Mesendoderm (in vitro differentiated cells): ENCODE results near the gene RNF208.

Source experiments
- DNase-seq: peaks from one replicate; pipeline ENCODE4 v3.0.0; 2013
- H2AK5ac ChIP-seq: 2 replicates; pipeline ENCODE4 v1.6.1; 2013; ENCODE audit warnings: low read length, inconsistent platforms
- H2BK120ac ChIP-seq: 2 replicates; pipeline ENCODE4 v1.6.1; 2013; ENCODE audit warnings: low read depth, mild to moderate bottlenecking, low read length, moderate library complexity, mixed read lengths
- H2BK15ac ChIP-seq: replicated peaks from 2 replicates; pipeline ENCODE4 v1.6.1; 2013; ENCODE audit warnings: low read depth, mild to moderate bottlenecking, moderate library complexity
- H2BK5ac ChIP-seq: 2 replicates; pipeline ENCODE4 v1.6.1; 2013; ENCODE audit warnings: low read length, inconsistent platforms
- H3K18ac ChIP-seq: 2 replicates; pipeline ENCODE4 v1.6.1; 2013; ENCODE audit warnings: mild to moderate bottlenecking, low read length, mixed read lengths
- H3K23ac ChIP-seq: one replicate; pipeline ENCODE4 v1.6.1; 2013; ENCODE audit warnings: low read length
- H3K27ac ChIP-seq: 2 replicates; pipeline ENCODE4 v1.5.1; 2013; ENCODE audit warnings: low read depth, mild to moderate bottlenecking, inconsistent platforms, low read length, moderate library complexity
- H3K27me3 ChIP-seq: 2 replicates; pipeline ENCODE4 v1.6.1; 2013; ENCODE audit warnings: low read length, control low read depth, mild to moderate bottlenecking, inconsistent platforms; ENCODE audit not compliant: insufficient read depth, poor library complexity
- H3K36me3 ChIP-seq: 2 replicates; pipeline ENCODE4 v1.6.1; 2013; ENCODE audit warnings: low read length, inconsistent platforms; ENCODE audit not compliant: control insufficient read depth, insufficient read depth
- H3K4ac ChIP-seq: one replicate; pipeline ENCODE4 v1.6.1; 2013; ENCODE audit warnings: low read depth, mild to moderate bottlenecking, low read length, moderate library complexity
- H3K4me1 ChIP-seq: 2 replicates; pipeline ENCODE4 v1.6.1; 2013; ENCODE audit warnings: low read depth, low read length, inconsistent platforms; ENCODE audit not compliant: control insufficient read depth
- H3K4me2 ChIP-seq: 2 replicates; pipeline ENCODE4 v1.6.1; 2013; ENCODE audit warnings: low read length
- H3K4me3 ChIP-seq: 2 replicates; pipeline ENCODE4 v1.5.1; 2013; ENCODE audit warnings: mild to moderate bottlenecking, low read length
- H3K56ac ChIP-seq: one replicate; pipeline ENCODE4 v1.6.1; 2013; ENCODE audit warnings: low read length
- H3K79me1 ChIP-seq: 2 replicates; pipeline ENCODE4 v1.6.1; 2013; ENCODE audit warnings: low read length, inconsistent platforms
- H3K79me2 ChIP-seq: 2 replicates; pipeline ENCODE4 v1.6.1; 2013; ENCODE audit warnings: mild to moderate bottlenecking, low read length; ENCODE audit not compliant: control insufficient read depth, insufficient read depth
- H3K9ac ChIP-seq: 2 replicates; pipeline ENCODE4 v1.6.1; 2013; ENCODE audit warnings: low read length, inconsistent platforms
- H4K5ac ChIP-seq: one replicate; pipeline ENCODE4 v1.6.1; 2013; ENCODE audit warnings: low read length
- H4K8ac ChIP-seq: one replicate; pipeline ENCODE4 v1.6.1; 2013; ENCODE audit warnings: low read depth, mild to moderate bottlenecking, control low read depth, low read length, moderate library complexity
- WGBS: extraction: QIAGEN DNeasy Blood & Tissue Kit; methylation state at CpG from one replicate; pipeline ENCODE4 v1.1.7; 2013; ENCODE audit warnings: low lambda C conversion rate, missing lambda C conversion rate; ENCODE audit not compliant: insufficient coverage; ENCODE audit errors: extremely low coverage; 5-methylcytosine and 5-hydroxymethylcytosine counted together

RNF208 gene

DNA sequence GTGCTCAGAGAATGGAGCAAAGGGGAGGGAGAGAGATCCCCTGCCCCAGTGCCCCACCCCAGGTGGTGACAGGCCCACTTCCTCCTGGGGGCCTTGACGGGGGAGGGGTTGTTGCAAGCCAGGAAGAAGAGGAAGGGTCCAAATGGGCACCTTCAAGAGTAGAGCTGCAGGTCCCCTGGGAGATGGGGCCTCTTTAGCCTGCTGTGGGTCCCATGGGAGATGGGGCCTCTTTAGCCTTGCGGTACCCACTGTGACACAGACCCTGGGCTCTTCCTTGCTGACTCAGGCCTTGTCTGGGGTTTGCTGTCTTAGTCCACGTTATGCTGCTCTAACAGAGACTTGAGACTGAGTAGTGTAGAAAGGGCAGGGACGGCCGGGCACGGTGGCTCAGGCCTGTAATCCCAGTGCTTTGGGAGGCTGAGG lies 45.9 kb upstream of the RNF208 start:
- Histone ChIP-seq H3K36me3 (peaks cover 12% of the 10 kb centered on the region), H3K9ac (no peak overlapping the region), H3K4ac (no peak overlapping the region), H3K27me3 (no peaks in the 10 kb centered on the region), H4K8ac (no peak overlapping the region), H3K4me1 (no peaks in the 10 kb centered on the region), H3K79me2 (no peaks in the 10 kb centered on the region), H3K23ac (no peak overlapping the region), H2BK15ac (no peak overlapping the region), H3K18ac (no peak overlapping the region), H2BK5ac (no peak overlapping the region), H4K5ac (no peak overlapping the region), H3K56ac (no peak overlapping the region), H2BK120ac (no peak overlapping the region), H3K4me2 (no peak overlapping the region), H2AK5ac (no peak overlapping the region), H3K79me1 (peaks cover 2% of the 10 kb centered on the region), H3K27ac (no peak overlapping the region), H3K4me3 (no peak overlapping the region)
- no CpG with 5 or more reads among the region's 6 CpGs for WGBS
- no peak for DNase-seq

DNA sequence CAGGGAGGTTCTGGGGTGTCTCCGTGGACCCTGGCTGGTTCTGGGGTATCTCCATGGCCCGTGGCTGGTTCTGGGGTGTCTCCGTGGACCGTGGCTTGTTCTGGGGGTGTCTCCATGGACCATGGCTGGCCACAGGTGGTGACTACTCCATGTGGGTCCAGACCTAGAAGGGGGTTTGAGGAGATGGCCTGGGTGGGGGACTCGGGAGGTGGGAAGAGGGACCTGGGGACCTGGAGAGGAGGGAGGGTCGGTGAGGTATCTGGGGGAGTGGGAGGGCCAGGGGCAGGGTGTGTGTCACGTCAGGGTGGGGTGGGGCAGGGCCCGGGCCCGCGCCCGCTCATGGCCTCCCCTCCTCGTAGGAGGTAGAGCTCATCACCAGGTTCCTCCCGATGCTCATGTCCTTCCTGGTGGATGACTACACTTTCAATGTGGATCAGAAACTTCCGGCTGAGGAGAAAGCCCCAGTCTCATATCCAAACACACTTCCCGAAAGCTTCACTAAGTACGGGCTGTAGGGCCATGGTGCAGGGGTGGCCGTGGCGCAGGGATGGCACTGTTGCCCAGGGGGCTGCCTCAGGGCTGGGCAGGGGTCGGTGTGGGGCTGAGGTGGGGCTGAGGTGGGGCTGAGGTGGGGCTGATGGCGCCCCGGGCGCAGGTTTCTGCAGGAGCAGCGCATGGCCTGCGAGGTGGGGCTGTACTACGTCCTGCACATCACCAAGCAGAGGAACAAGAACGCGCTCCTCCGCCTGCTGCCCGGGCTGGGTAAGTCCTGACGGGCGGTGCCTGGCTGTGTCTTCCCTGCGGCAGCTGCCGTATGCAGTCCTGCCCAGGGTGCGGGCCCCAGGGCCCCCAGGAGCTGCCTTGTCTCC lies 44.8 kb upstream of the RNF208 start:
- H3K27me3 ChIP-seq: no peaks in the 10 kb centered on the region
- H2AK5ac ChIP-seq: no peak overlapping the region
- H3K4me1 ChIP-seq: no peaks in the 10 kb centered on the region
- H3K27ac ChIP-seq: no peak overlapping the region
- no CpG with 5 or more reads among the region's 34 CpGs for WGBS
- H2BK120ac ChIP-seq: no peak overlapping the region
- H3K4me3 ChIP-seq: no peak overlapping the region
- H3K79me2 ChIP-seq: no peaks in the 10 kb centered on the region
- H3K4ac ChIP-seq: no peak overlapping the region
- H2BK15ac ChIP-seq: no peak overlapping the region
- H3K23ac ChIP-seq: no peak overlapping the region
- no peak overlapping the region for H4K5ac ChIP-seq
- no peak overlapping the region for H3K56ac ChIP-seq
- no peak overlapping the region for H4K8ac ChIP-seq
- no peak overlapping the region for H3K18ac ChIP-seq
- peaks cover 12% of the 10 kb centered on the region for H3K36me3 ChIP-seq
- peaks cover 2% of the 10 kb centered on the region for H3K79me1 ChIP-seq
- no peak overlapping the region for H2BK5ac ChIP-seq
- H3K9ac ChIP-seq: no peak overlapping the region
- no peak for DNase-seq
- no peak overlapping the region for H3K4me2 ChIP-seq

DNA sequence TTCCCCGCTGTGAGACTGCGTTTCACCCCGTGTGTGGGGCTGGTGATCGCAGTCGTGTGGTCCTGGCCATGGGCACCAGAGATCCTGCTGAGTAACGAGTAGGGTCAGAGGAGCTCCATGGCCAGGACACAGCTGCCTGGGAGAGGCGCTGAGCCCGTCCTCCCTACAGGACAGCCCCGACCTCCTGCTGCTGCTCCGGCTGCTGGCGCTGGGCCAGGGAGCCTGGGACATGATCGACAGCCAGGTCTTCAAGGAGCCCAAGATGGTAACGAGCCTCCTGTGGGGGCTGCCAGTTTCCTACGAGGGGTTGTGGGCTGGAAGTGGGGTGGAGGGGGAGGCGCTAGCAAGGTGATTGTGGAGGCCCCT lies 44.1 kb upstream of the RNF208 start:
- WGBS: no CpG with 5 or more reads among the region's 15 CpGs

DNA sequence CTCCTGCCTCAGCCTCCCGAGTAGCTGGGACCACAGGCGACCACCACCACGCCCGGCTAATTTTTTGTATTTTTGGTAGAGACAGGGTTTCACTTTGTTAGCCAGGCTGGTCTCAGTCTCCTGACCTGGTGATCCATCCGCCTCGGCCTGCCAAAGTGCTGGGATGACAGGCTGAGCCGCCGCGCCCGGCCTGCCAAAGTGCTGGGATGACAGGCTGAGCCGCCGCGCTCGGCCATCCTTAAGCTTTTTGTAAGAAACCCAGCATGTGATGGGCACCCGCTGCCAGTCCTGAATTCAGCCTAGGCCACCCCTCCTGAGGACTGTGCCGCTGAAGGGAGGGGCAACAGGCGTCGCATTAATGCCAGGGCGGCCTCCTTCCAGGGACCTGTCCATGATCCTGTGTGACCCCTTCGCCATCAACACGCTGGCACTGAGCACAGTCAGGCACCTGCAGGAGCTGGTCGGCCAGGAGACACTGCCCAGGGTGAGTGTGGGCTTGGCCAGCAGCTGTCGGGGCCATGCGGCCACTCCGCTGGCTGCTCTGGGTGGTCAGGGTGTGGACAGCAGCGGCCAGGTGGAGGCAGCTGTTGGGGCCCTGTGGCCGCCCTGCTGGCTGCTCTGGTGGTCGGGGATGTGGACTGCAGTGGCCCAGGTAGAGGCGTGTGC lies 43.6 kb upstream of the RNF208 start:
- Histone ChIP-seq H3K4me3 (no peak overlapping the region), H3K4me2 (no peak overlapping the region), H2BK15ac (no peak overlapping the region), H3K27me3 (no peaks in the 10 kb centered on the region), H3K27ac (no peak overlapping the region), H4K8ac (no peak overlapping the region), H3K9ac (no peak overlapping the region), H3K4me1 (no peaks in the 10 kb centered on the region), H2BK120ac (no peak overlapping the region), H3K4ac (no peak overlapping the region), H3K18ac (no peak overlapping the region), H4K5ac (no peak overlapping the region), H2AK5ac (no peak overlapping the region), H3K23ac (no peak overlapping the region), H2BK5ac (no peak overlapping the region), H3K79me1 (peaks cover 2% of the 10 kb centered on the region), H3K36me3 (peaks cover 12% of the 10 kb centered on the region), H3K79me2 (no peaks in the 10 kb centered on the region), H3K56ac (no peak overlapping the region)
- no peak for DNase-seq
- no CpG with 5 or more reads among the region's 29 CpGs for WGBS

More for the DNA sequence above, 44.1 kb upstream of the RNF208 start:
- H3K56ac ChIP-seq: no peak overlapping the region
- no peak overlapping the region for H2BK15ac ChIP-seq
- no peak overlapping the region for H2AK5ac ChIP-seq
- H3K18ac ChIP-seq: no peak overlapping the region
- no peak overlapping the region for H4K8ac ChIP-seq
- no peaks in the 10 kb centered on the region for H3K79me2 ChIP-seq
- H2BK5ac ChIP-seq: no peak overlapping the region
- no peak overlapping the region for H2BK120ac ChIP-seq
- H3K4me1 ChIP-seq: no peaks in the 10 kb centered on the region
- no peak overlapping the region for H3K27ac ChIP-seq
- H3K36me3 ChIP-seq: peaks cover 12% of the 10 kb centered on the region
- H3K9ac ChIP-seq: no peak overlapping the region
- no peak overlapping the region for H3K4me2 ChIP-seq
- H3K23ac ChIP-seq: no peak overlapping the region
- H3K79me1 ChIP-seq: peaks cover 2% of the 10 kb centered on the region
- no peak overlapping the region for H4K5ac ChIP-seq
- no peak overlapping the region for H3K4ac ChIP-seq
- no peaks in the 10 kb centered on the region for H3K27me3 ChIP-seq
- H3K4me3 ChIP-seq: no peak overlapping the region
- DNase-seq: no peak

DNA sequence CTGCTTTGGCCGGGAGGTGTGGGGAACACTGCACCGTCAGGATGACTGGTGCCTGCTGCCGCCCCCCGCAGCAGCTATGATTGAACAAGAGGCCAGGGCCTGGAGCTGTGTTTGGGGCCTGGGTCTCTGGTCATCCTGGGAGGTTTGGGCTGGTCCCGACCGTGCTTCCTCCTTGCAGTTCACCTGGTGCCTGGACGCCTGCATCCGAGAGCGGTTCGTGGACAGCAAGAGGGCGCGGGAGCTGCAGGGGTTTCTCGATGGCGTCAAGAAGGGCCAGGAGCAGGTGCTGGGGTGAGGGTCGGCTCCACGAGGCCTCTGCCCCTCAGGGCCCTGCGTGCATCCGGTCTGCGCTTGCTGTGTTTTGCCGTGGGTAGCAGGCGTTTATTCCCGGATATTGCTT lies 42.0 kb upstream of the RNF208 start:
- no peak overlapping the region for H3K18ac ChIP-seq
- H2BK120ac ChIP-seq: no peak overlapping the region
- no peak overlapping the region for H2AK5ac ChIP-seq
- H3K4me1 ChIP-seq: no peaks in the 10 kb centered on the region
- H3K36me3 ChIP-seq: peaks cover 13% of the 10 kb centered on the region
- no peak overlapping the region for H4K5ac ChIP-seq
- H3K4ac ChIP-seq: no peak overlapping the region
- H3K23ac ChIP-seq: no peak overlapping the region
- H2BK15ac ChIP-seq: no peak overlapping the region
- no peaks in the 10 kb centered on the region for H3K79me2 ChIP-seq
- no peak overlapping the region for H3K4me2 ChIP-seq
- H2BK5ac ChIP-seq: no peak overlapping the region
- DNase-seq: no peak
- no peak overlapping the region for H3K56ac ChIP-seq
- no CpG with 5 or more reads among the region's 22 CpGs for WGBS
- H4K8ac ChIP-seq: no peak overlapping the region
- H3K79me1 ChIP-seq: peaks cover 2% of the 10 kb centered on the region
- H3K4me3 ChIP-seq: no peak overlapping the region
- H3K27me3 ChIP-seq: no peaks in the 10 kb centered on the region
- no peak overlapping the region for H3K9ac ChIP-seq
- H3K27ac ChIP-seq: no peak overlapping the region
